HEK293 (cell line): Measurements from ENCODE around the gene MC1R.

Experiments used
- CTCF ChIA-PET: fragments of 350-600 bp; formaldehyde crosslinking; extraction: SDS; loops from one replicate; lab custom pipeline; 2021; ENCODE audit warnings: antibody characterized with exemption; lab: Yijun Ruan, JAX
- POLR2A ChIA-PET: fragments of 300-600 bp; formaldehyde crosslinking; extraction: SDS; loops from one replicate; lab custom pipeline; 2020; ENCODE audit warnings: antibody characterized with exemption, inconsistent platforms; lab: Yijun Ruan, JAX
- H3K27ac ChIP-seq: fragments of 200-500 bp; sonication (Bioruptor generic); 2 replicates; pipeline ENCODE4 v1.5.1; 2014; ENCODE audit warnings: low read depth, low read length, control low read depth, inconsistent platforms; ENCODE audit errors: extremely low read depth
- H3K36me3 ChIP-seq, 2 experiments: fragments of 200-500 bp in 1 of 2; sonication (Bioruptor generic) in 1 of 2; 1 replicate in 1 of 2; 2 replicates in 1 of 2; pipeline ENCODE4 v1.5.1; 2014 to 2017; ENCODE audit warnings: inconsistent platforms in 2 of 2, low read length in 2 of 2; ENCODE audit not compliant: control insufficient read depth in 2 of 2, insufficient read depth in 1 of 2
- H3K4me1 ChIP-seq: fragments of 200-500 bp; sonication (Bioruptor generic); 2 replicates; pipeline ENCODE4 v1.5.1; 2014; ENCODE audit warnings: mild to moderate bottlenecking, low read length, inconsistent platforms; ENCODE audit not compliant: control insufficient read depth, insufficient read depth
- H3K4me3 ChIP-seq: 2 replicates; pipeline ENCODE4 v1.5.1; 2011; ENCODE audit warnings: low read depth, mild to moderate bottlenecking, control low read depth, low read length, moderate library complexity
- H3K9me3 ChIP-seq: fragments of 200-500 bp; sonication (Bioruptor generic); 2 replicates; pipeline ENCODE4 v1.5.1; 2014; ENCODE audit warnings: low read depth, low read length, inconsistent platforms; ENCODE audit not compliant: control insufficient read depth, insufficient read depth
- EGR2 ChIP-seq: fragments of 450-650 bp; formaldehyde crosslinking; IDR thresholded peaks from 2 replicates; pipeline ENCODE4 v1.5.1; 2016; ENCODE audit warnings: low read depth, missing biosample characterization, missing genetic modification characterization
- PRDM2 ChIP-seq: fragments of 450-650 bp; formaldehyde crosslinking; IDR thresholded peaks from 2 replicates; pipeline ENCODE4 v1.5.1; 2016; ENCODE audit warnings: missing biosample characterization, missing genetic modification characterization, borderline replicate concordance
- REPIN1 ChIP-seq: fragments of 450-650 bp; formaldehyde crosslinking; IDR thresholded peaks from 2 replicates; pipeline ENCODE4 v1.5.1; 2017; ENCODE audit warnings: missing biosample characterization, missing genetic modification characterization, low read depth
- ZNF114 ChIP-seq: fragments of 450-650 bp; formaldehyde crosslinking; IDR thresholded peaks from 2 replicates; pipeline ENCODE4 v1.5.0; 2017; ENCODE audit warnings: missing biosample characterization, missing genetic modification characterization
- ZNF140 ChIP-seq: fragments of 450-650 bp; formaldehyde crosslinking; IDR thresholded peaks from 2 replicates; pipeline ENCODE4 v1.5.1; 2016; ENCODE audit warnings: missing biosample characterization, missing genetic modification characterization
- ZNF18 ChIP-seq: fragments of 450-650 bp; formaldehyde crosslinking; IDR thresholded peaks from 2 replicates; pipeline ENCODE4 v1.5.1; 2016; ENCODE audit warnings: missing biosample characterization, missing genetic modification characterization
- ZNF248 ChIP-seq: fragments of 450-650 bp; formaldehyde crosslinking; IDR thresholded peaks from 2 replicates; pipeline ENCODE4 v1.5.1; 2017; ENCODE audit warnings: missing biosample characterization, missing genetic modification characterization
- ZNF449 ChIP-seq: fragments of 450-650 bp; formaldehyde crosslinking; IDR thresholded peaks from 2 replicates; pipeline ENCODE4 v1.5.1; 2017; ENCODE audit warnings: missing biosample characterization, mild to moderate bottlenecking, missing genetic modification characterization, moderate library complexity
- ZNF530 ChIP-seq: fragments of 450-650 bp; formaldehyde crosslinking; IDR thresholded peaks from 2 replicates; pipeline ENCODE4 v1.5.1; 2016; ENCODE audit warnings: low read depth, missing biosample characterization, missing genetic modification characterization
- ZNF544 ChIP-seq: fragments of 450-650 bp; formaldehyde crosslinking; IDR thresholded peaks from 2 replicates; pipeline ENCODE4 v1.5.0; 2017; ENCODE audit warnings: missing biosample characterization, missing genetic modification characterization
- ZNF660 ChIP-seq: fragments of 450-650 bp; IDR thresholded peaks from 2 replicates; pipeline ENCODE4 v1.5.1; 2018; ENCODE audit warnings: missing biosample characterization, mild to moderate bottlenecking, missing genetic modification characterization
- ZNF837 ChIP-seq: fragments of 450-650 bp; formaldehyde crosslinking; IDR thresholded peaks from 2 replicates; pipeline ENCODE4 v1.5.1; 2016; ENCODE audit warnings: missing biosample characterization, missing genetic modification characterization

The MC1R gene

GRCh38 chr16:89906140-89907025, 12.3 kb upstream of the MC1R start:
- ChIA-PET POLR2A (interaction anchor here (0.5 to 1.1 kb wide), 3 partner anchors 15 to 65 kb away, joined by 3 read pairs; no protein-coding TSS in a partner anchor), CTCF (interaction anchor here (0.6 to 1.0 kb wide), 2 partner anchors 9 to 201 kb away, joined by 4 to 5 read pairs; no protein-coding TSS in a partner anchor)
- Histone ChIP-seq H3K4me1 (no peaks in the 10 kb centered on the region), H3K9me3 (no peaks in the 10 kb centered on the region)
- no peak for TF ChIP-seq ZNF140 (tag by site-specific recombination)
- peak; percentile 91 for TF ChIP-seq ZNF449 (tag by site-specific recombination)
- no peak for TF ChIP-seq ZNF660 (tag by site-specific recombination)
- TF ChIP-seq, all 188 proteins: peak for 1
- H3K27ac ChIP-seq, result 0 out of 2 replicates have a peak overlapping the region, but pooled peaks have one; percentile 5
- H3K36me3 ChIP-seq, result peaks cover 8 to 68% of the 10 kb centered on the region in 2 experiments; a peak in 2 of 3 replicates
- no peak overlapping the region for H3K4me3 ChIP-seq

GRCh38 chr16:89907055-89907814, 11.4 kb upstream of the MC1R start:
- H3K4me3 ChIP-seq, result no peak overlapping the region
- H3K4me1 ChIP-seq, result no peaks in the 10 kb centered on the region
- H3K27ac ChIP-seq, result no peak overlapping the region
- H3K36me3 ChIP-seq, result peaks cover 8 to 73% of the 10 kb centered on the region in 2 experiments; a peak in 2 of 3 replicates
- CTCF ChIA-PET, result no interaction called here
- POLR2A ChIA-PET, result interaction anchor here (0.5 to 1.6 kb wide), 5 partner anchors 15 to 1101 kb away, joined by 3 to 7 read pairs (median 3); no protein-coding TSS in a partner anchor
- no peaks in the 10 kb centered on the region for H3K9me3 ChIP-seq
- TF ChIP-seq ZNF18 (tag by site-specific recombination) (peak; percentile 87), ZNF140 (tag by site-specific recombination) (no peak)

- POLR2A ChIA-PET, result interaction anchor here (0.5 to 1.6 kb wide), 4 partner anchors 14 to 1102 kb away, joined by 3 to 7 read pairs (median 4); partner anchors contain the start of gene TCF25
- Histone ChIP-seq H3K4me1 (no peaks in the 10 kb centered on the region), H3K36me3 (peaks cover 8 to 68% of the 10 kb centered on the region in 2 experiments; a peak in 2 of 3 replicates), H3K27ac (no peak overlapping the region), H3K9me3 (no peaks in the 10 kb centered on the region), H3K4me3 (no peak overlapping the region)
- CTCF ChIA-PET, result interaction anchor here (0.7 to 3.1 kb wide), 2 partner anchors 35 to 203 kb away, joined by 3 to 20 read pairs; partner anchors contain the start of gene TCF25
- TF ChIP-seq REPIN1 (tag by site-specific recombination), result no peak
- no peak for TF ChIP-seq ZNF530 (tag by site-specific recombination)
- no peak for TF ChIP-seq ZNF544
- peak; percentile 41; the same call in 1 of the 2 replicates for TF ChIP-seq EGR2 (tag by site-specific recombination)
- TF ChIP-seq ZNF837 (tag by site-specific recombination), result no peak
- TF ChIP-seq ZNF248 (tag by site-specific recombination), result no peak
- peak; percentile 100 for TF ChIP-seq ZNF18 (tag by site-specific recombination)
- TF ChIP-seq PRDM2 (tag by site-specific recombination), result no peak
- TF ChIP-seq ZNF114, result no peak
Observed at GRCh38 chr16:89908236-89908635, 10.4 kb upstream of the MC1R start.
